GM21576 (cell line): ENCODE measurements around the gene IL1RL2.

Experiments used
- ATAC-seq: cut with Tn5 transposase; IDR thresholded peaks from one replicate; pipeline ENCODE4 v1.9.1; 2021; ENCODE audit warnings: mild to moderate bottlenecking, moderate library complexity; ENCODE audit not compliant: unreplicated experiment

Gene IL1RL2

GRCh38 chr2:102158011-102158755 lies 28.6 kb upstream of the IL1RL2 start:
- ATAC-seq: no peak

- no peak for ATAC-seq
Observed at GRCh38 chr2:102159295-102159694, 27.5 kb upstream of the IL1RL2 start.

GRCh38 chr2:102166189-102166845 lies 20.5 kb upstream of the IL1RL2 start:
- ATAC-seq: no peak

- no peak for ATAC-seq
Observed at GRCh38 chr2:102168026-102168771, 18.6 kb upstream of the IL1RL2 start.

- ATAC-seq: no peak
Observed at GRCh38 chr2:102171946-102172345, 14.9 kb upstream of the IL1RL2 start.

- no peak for ATAC-seq
Observed at GRCh38 chr2:102172745-102173144, 14.1 kb upstream of the IL1RL2 start.

DNA sequence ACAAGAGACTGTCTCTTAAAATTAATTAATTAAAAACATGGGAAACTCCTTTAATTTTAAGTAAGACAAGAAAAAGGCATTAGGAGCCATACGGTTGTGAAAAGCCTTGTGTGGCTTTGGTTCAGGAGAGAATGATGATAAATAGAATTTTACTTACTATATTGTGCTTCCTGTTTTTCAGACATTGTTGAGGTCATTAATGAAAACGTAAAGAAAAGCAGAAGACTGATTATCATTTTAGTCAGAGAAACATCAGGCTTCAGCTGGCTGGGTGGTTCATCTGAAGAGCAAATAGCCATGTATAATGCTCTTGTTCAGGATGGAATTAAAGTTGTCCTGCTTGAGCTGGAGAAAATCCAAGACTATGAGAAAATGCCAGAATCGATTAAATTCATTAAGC lies 10.7 kb upstream of the IL1RL2 start:
- no peak for ATAC-seq

DNA sequence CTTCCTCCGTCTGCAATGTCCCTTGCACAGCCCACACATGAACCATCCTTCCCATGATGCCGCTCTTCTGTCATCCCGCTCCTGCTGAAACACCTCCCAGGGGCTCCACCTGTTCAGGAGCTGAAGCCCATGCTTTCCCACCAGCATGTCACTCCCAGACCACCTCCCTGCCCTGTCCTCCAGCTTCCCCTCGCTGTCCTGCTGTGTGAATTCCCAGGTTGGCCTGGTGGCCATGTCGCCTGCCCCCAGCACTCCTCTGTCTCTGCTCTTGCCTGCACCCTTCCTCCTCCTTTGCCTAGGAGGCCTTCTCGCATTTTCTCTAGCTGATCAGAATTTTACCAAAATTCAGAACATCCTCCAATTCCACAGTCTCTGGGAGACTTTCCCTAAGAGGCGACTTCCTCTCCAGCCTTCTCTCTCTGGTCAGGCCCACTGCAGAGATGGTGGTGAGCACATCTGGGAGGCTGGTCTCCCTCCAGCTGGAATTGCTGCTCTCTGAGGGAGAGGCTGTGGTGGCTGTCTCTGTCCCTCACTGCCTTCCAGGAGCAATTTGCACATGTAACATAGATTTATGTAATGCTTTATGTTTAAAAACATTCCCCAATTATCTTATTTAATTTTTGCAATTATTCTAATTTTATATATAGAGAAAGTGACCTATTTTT lies 8.9 kb upstream of the IL1RL2 start:
- ATAC-seq: no peak

GRCh38 chr2:102179061-102179460 lies 7.8 kb upstream of the IL1RL2 start:
- no peak for ATAC-seq

- ATAC-seq: no peak
Observed at GRCh38 chr2:102179788-102180686, 6.8 kb upstream of the IL1RL2 start.

GRCh38 chr2:102180687-102180999 lies 6.2 kb upstream of the IL1RL2 start:
- ATAC-seq: no peak

- no peak for ATAC-seq
Observed at GRCh38 chr2:102181376-102181775, 5.4 kb upstream of the IL1RL2 start.

DNA sequence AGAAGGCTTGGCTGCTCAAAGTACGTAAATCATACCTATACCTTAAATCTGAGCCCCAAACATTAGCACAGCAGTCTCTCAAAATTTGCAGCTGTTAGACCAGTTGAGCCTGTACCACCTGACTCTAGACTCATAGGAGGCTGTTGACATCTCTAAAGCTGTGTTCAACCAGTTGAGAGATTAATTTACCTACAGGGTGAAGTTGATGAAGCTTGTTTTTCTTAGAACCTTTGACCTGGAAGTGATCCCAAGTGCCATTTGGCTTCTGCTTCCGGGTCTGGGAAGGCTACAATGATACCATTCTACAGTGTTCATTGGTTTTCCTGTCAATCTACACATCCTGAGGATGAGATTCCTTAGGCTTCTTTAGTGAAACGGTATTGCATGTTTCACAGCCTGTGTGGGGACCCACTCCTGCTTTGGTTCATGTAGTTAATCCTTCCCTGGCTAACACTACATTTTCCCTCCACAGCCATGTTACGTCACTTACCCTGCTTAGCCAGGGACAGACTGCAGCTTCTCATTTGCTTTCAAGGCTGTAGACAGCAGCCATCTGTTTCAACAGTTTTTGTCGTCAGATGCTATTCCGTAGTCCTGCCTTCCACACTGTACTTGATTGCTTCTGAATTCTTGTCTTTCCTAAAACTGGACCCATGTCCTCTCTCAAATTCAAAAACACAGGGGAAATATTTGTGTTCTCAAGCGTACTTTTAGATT lies 4.7 kb upstream of the IL1RL2 start:
- no peak for ATAC-seq

GRCh38 chr2:102184018-102184417 lies 2.8 kb upstream of the IL1RL2 start:
- no peak for ATAC-seq

DNA sequence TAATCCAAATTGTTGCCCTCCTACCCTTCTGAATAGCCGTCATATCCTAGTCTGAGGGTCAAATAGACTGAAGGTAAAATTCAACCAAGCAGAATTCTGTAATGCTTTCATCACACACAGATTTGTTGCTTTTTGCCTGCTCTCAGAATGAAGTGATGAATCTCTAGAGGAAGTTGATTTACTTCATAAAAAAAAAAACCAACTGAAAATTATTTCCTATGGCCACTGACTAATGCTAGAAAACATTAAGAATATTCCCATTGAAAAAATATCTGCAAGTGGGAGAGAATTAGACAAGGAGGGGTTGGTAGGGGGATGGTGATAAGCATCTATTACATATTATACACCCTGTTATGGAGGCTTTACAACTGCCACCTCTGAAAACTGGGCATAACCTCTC lies 2.3 kb upstream of the IL1RL2 start:
- no peak for ATAC-seq

DNA sequence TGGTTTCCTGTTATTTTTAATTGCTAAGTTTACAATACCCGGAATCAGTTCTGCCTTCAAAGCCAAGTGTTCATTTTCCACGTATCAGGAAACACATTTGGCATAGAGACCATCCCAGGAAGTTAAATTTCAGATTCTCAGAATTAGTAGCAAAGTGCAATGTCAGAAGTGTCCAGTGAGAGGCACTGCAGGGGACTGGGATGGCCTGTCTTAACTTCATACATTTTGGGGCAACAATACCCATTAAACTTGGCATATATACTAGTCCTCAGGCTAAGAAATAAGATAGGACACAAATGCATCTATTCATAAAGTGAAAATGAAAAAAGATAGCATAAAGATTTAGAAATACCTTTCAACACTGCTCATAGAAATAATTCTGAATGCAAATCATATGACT lies 1.5 kb upstream of the IL1RL2 start:
- ATAC-seq: no peak

- ATAC-seq: no peak
Observed at GRCh38 chr2:102187496-102188150, 800 bp downstream of the IL1RL2 start.

DNA sequence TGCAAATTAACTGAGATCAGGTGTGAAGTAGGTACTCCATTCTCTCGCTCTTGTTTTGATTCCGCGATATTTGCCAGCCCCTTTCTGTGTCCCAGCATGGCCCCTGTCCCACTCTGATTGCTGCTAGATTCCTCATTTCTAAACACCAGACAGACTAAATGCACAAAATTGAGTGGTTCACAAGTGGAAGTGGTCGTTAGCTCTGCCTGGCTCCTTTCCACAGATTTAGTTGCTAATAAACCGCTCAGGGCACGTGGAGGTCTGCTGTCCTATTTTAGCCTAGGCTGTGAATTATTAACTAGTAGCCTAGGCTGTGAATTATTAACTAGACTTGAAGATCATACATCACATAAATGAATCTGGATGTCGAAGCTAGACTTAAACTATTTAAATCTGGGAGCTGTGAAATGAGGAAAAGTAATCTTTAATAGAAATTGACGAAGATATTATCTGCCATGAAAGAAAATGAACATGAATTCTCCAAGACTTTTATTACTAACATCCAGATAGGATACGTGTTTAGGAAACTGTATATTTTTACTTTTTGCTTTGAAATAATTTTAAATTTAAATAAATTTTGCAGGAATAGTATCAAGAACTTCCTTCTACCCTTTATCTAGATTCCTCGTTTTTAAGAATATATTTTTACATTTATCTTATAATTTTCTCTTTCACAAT lies 3.7 kb downstream of the IL1RL2 start:
- no peak for ATAC-seq

GRCh38 chr2:102191501-102191900 lies 4.7 kb downstream of the IL1RL2 start:
- no peak for ATAC-seq
